ENCODE results near the gene CDH16. TPM values are rescaled to one million over a fixed set of nuclear protein-coding genes. Genes with fewer than 3 reads are reported as not detected.

CDH16 gene
- total and polyA plus RNA-seq, 2 of the 13 experiments (the other 11 are each of a cell fraction or from before 2014, with no cell fraction given), result 2.7 to 3.9 TPM

DNA sequence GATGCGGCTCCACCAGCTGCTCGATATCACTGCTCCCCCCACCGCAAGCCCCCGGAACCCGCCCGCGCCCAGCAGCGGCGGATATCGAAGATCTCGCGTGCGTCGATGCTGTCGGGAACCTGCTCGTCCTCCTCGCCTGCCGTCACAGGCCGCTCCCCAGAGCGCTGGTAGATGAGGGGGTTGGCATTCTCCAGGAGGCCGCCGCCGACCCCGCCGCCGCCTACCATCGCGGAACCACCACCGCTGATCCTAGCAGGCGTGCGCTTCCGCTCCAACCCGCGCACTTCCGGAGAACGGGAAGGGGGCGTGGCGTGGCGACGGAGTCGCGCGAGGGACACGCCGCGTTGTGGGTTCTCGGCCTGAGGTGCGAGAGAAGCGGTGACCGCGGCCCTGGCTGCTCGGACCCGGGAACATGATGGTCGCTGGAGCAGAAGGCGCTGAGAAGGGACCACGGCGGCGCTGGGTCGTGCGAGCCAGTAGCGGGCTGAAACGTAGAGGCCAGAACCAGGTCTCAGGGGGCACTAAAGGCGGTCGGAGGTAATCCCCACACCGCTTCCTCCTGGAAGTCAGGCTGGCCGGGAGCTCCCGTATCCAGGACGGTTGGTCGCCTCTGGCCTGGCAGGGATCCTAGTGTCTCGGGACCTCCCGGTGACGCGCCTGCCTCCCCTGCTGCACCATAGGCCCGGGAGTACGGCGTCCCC is 15.6 kb upstream of the CDH16 start, which contains the start of gene CIAO2B (continued):
- TF ChIP-seq, protein P1, sequence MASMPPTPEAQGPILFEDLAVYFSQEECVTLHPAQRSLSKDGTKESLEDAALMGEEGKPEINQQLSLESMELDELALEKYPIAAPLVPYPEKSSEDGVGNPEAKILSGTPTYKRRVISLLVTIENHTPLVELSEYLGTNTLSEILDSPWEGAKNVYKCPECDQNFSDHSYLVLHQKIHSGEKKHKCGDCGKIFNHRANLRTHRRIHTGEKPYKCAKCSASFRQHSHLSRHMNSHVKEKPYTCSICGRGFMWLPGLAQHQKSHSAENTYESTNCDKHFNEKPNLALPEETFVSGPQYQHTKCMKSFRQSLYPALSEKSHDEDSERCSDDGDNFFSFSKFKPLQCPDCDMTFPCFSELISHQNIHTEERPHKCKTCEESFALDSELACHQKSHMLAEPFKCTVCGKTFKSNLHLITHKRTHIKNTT (CRISPR knock-in tag; IDR thresholded peaks at IDR 0.05), result 0 out of 2 replicates have a peak, but pooled peaks have one; percentile 93
- peak; percentile 85 for TF ChIP-seq TP53 (CRISPR knock-in tag; conservative IDR thresholded peaks at IDR 0.05)
- TF ChIP-seq, protein P2, sequence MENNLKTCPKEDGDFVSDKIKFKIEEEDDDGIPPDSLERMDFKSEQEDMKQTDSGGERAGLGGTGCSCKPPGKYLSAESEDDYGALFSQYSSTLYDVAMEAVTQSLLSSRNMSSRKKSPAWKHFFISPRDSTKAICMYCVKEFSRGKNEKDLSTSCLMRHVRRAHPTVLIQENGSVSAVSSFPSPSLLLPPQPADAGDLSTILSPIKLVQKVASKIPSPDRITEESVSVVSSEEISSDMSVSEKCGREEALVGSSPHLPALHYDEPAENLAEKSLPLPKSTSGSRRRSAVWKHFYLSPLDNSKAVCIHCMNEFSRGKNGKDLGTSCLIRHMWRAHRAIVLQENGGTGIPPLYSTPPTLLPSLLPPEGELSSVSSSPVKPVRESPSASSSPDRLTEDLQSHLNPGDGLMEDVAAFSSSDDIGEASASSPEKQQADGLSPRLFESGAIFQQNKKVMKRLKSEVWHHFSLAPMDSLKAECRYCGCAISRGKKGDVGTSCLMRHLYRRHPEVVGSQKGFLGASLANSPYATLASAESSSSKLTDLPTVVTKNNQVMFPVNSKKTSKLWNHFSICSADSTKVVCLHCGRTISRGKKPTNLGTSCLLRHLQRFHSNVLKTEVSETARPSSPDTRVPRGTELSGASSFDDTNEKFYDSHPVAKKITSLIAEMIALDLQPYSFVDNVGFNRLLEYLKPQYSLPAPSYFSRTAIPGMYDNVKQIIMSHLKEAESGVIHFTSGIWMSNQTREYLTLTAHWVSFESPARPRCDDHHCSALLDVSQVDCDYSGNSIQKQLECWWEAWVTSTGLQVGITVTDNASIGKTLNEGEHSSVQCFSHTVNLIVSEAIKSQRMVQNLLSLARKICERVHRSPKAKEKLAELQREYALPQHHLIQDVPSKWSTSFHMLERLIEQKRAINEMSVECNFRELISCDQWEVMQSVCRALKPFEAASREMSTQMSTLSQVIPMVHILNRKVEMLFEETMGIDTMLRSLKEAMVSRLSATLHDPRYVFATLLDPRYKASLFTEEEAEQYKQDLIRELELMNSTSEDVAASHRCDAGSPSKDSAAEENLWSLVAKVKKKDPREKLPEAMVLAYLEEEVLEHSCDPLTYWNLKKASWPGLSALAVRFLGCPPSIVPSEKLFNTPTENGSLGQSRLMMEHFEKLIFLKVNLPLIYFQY (CRISPR knock-in tag; IDR thresholded peaks at IDR 0.05; ENCODE audit: borderline replicate concordance), result peak; percentile 82
- TF ChIP-seq PITX1 (CRISPR knock-in tag; IDR thresholded peaks at IDR 0.05), result peak; percentile 94
- TF ChIP-seq THAP11 (CRISPR knock-in tag; IDR thresholded peaks at IDR 0.05), result peak; percentile 96
- TF ChIP-seq MIER3 (CRISPR knock-in tag; IDR thresholded peaks at IDR 0.05; ENCODE audit: borderline replicate concordance), result peak; percentile 78; the same call in 1 of the 2 replicates
- peak; percentile 99 for TF ChIP-seq GABPB1 (CRISPR knock-in tag; IDR thresholded peaks at IDR 0.05)
- TF ChIP-seq HIVEP1 (CRISPR knock-in tag; IDR thresholded peaks at IDR 0.05), result peak; percentile 97
- TF ChIP-seq TRIM22 (IDR thresholded peaks at IDR 0.05), result no peak
- no peak for TF ChIP-seq HOXA7 (CRISPR knock-in tag; IDR thresholded peaks at IDR 0.05)
- TF ChIP-seq ZNF503 (CRISPR knock-in tag; IDR thresholded peaks at IDR 0.05), result peak; percentile 83
- TF ChIP-seq ARID5B (CRISPR knock-in tag; IDR thresholded peaks at IDR 0.05), result peak; percentile 77; the same call in 1 of the 2 replicates
- TF ChIP-seq, protein P3, sequence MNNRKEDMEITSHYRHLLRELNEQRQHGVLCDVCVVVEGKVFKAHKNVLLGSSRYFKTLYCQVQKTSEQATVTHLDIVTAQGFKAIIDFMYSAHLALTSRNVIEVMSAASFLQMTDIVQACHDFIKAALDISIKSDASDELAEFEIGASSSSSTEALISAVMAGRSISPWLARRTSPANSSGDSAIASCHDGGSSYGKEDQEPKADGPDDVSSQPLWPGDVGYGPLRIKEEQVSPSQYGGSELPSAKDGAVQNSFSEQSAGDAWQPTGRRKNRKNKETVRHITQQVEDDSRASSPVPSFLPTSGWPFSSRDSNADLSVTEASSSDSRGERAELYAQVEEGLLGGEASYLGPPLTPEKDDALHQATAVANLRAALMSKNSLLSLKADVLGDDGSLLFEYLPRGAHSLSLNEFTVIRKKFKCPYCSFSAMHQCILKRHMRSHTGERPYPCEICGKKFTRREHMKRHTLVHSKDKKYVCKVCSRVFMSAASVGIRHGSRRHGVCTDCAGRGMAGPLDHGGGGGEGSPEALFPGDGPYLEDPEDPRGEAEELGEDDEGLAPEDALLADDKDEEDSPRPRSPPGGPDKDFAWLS (CRISPR knock-in tag; IDR thresholded peaks at IDR 0.05; ENCODE audit: borderline replicate concordance), result peak; percentile 71; the same call in 1 of the 2 replicates

Data from HepG2 (cell line).